Airway epithelial cell (primary cell): ENCODE measurements around the gene PTS. TPM values are rescaled to one million over a fixed set of nuclear protein-coding genes. Genes with fewer than 3 reads are reported as not detected.

Source experiments
- total RNA-seq: library from RNA; depleted of rRNA; stranded (reverse); fragments of >200 nt; gene quantifications from 2 replicates; pipeline ENCODE4 v1.2.3, GENCODE V29; 2015

Gene PTS
- total RNA-seq: 44.3 and 48.3 TPM in 2 replicates

GRCh38 chr11:112226062-112226830 is at the start of gene PTS:
Gene PTS, plus strand, starts transcription at chr11:112226428. Its CDS starts 16 bp downstream, at chr11:112226444.

GRCh38 chr11:112260490-112260889 is 34.3 kb downstream of the PTS start, which contains the start of gene PLET1:
Gene PLET1, minus strand, starts transcription at chr11:112260860. Its CDS starts 271 bp downstream, at chr11:112260589.

Other genes starting within 250 kb of the PTS start
- 38.7 and 50.3 TPM in 2 replicates for gene DLAT, start 201.0 kb upstream of the PTS start, total RNA-seq
- gene PIH1D2, start 152.4 kb upstream of the PTS start, total RNA-seq: 0.33 and 1.3 TPM in 2 replicates
- gene NKAPD1, start 152.1 kb upstream of the PTS start, total RNA-seq: 7.1 and 27.6 TPM in 2 replicates
- gene TIMM8B, start 139.7 kb upstream of the PTS start, total RNA-seq: 55.5 and 63.3 TPM in 2 replicates
- 69.7 and 77.3 TPM in 2 replicates for gene SDHD, start 139.6 kb upstream of the PTS start, total RNA-seq
- 59.2 and 62.4 TPM in 2 replicates for gene IL18, start 62.3 kb upstream of the PTS start, total RNA-seq
- 0.28 TPM in 1 of 2 replicates, not detected in the other for gene TEX12, start 59.1 kb upstream of the PTS start, total RNA-seq
- 0.28 TPM in 1 of 2 replicates, not detected in the other for gene BCO2, start 50.9 kb upstream of the PTS start, total RNA-seq
- gene PLET1, start 34.4 kb downstream of the PTS start, total RNA-seq: not detected in 2 replicates